Tibial nerve (tissue), 3 donors: ENCODE data around the gene ALOX15B.
A peak's percentile ranks its signal among the peaks of the same experiment; 100 is the strongest.

ENCODE experiments used
- POLR2A ChIP-seq, 2 donors: fragments of 450-650 bp; IDR thresholded peaks; one replicate each; pipeline ENCODE4 v1.6.1; 2017; ENCODE audit warnings: antibody characterized with exemption in 2 of 2, mild to moderate bottlenecking in 2 of 2, moderate library complexity in 2 of 2
- TF ChIP-seq, protein P1 (sequence below), 5 experiments: fragments of 200-600 bp in 3 of 5; fragments of 450-650 bp in 2 of 5; sonication (generic) in 3 of 5; IDR thresholded peaks; one replicate each; pipeline ENCODE4 v1.5.1; 2016 to 2019; ENCODE audit warnings: antibody characterized with exemption in 5 of 5, mild to moderate bottlenecking in 3 of 5, moderate library complexity in 2 of 5

DNA sequence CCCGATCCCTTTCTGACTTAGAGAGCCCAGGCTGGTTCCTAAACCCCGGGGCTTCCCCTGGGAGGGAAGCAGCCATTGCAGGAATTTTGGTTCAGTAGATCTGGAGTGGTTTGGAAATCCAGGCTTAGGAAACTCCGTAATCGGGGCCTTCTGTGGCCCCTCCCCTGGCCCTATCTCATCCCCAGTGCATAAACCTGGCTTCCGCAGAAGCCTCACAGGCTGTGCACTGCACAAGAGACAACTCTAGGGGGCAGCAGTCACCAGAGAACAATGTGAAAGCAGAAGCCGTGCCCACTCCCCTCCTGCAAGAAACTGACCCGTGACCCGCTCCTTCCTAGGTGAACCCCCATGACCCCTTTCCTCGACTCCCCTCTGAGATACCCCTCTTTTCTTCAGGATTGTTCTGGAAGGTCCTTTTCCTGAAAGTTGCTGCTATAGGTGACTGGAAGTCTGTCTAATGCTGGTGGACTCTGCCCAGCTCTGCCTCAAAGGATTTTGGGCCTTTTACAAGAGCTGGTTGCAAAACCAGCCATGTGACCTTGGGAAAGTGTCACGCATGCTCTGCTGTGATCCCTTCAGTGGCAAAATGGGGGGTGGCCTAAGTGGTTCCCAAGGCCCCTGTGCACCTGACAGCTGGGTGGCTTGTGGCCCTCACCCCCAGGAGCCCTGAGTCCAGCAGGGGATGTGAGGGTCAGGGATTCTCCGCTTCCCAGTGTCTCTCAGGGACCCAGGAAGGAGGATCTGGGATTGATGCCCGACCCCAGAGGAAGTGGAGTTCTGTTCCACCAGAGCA, 22.0 kb upstream of the ALOX15B start:
- TF ChIP-seq, protein P1, sequence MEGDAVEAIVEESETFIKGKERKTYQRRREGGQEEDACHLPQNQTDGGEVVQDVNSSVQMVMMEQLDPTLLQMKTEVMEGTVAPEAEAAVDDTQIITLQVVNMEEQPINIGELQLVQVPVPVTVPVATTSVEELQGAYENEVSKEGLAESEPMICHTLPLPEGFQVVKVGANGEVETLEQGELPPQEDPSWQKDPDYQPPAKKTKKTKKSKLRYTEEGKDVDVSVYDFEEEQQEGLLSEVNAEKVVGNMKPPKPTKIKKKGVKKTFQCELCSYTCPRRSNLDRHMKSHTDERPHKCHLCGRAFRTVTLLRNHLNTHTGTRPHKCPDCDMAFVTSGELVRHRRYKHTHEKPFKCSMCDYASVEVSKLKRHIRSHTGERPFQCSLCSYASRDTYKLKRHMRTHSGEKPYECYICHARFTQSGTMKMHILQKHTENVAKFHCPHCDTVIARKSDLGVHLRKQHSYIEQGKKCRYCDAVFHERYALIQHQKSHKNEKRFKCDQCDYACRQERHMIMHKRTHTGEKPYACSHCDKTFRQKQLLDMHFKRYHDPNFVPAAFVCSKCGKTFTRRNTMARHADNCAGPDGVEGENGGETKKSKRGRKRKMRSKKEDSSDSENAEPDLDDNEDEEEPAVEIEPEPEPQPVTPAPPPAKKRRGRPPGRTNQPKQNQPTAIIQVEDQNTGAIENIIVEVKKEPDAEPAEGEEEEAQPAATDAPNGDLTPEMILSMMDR (IDR thresholded peaks at IDR 0.05) = peak; percentile 29 to 67 (median 41)
- TF ChIP-seq POLR2A (IDR thresholded peaks at IDR 0.05) = no peak
